ENCODE results near the gene MIXL1.

MIXL1 gene

DNA sequence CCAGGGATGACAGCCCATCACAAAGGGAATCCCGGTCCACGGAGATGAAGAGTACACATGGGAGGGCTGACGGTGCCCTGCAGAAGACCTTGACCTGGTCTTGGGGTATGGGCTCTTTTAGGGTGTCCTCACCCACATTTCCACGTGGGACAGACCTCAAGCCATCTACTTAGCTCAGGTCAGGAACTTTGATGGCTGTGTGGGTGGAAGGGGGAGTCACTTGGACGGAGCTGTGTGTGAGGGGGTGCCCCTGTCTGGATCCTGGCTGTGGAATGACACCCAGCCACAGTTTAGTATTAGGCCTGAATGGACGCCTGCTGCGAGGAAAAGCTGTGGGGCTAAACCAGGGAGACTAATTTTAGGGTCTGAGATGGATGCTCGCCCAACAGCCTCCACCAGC, 10.9 kb upstream of the MIXL1 start:
- no peaks in the 10 kb centered on the region for H3K9me3 ChIP-seq (ENCODE audit: control insufficient read depth, low read length)
- 88 to 93% methylated on average over 7 to 8 of the region's 8 CpGs for WGBS, 2 experiments (ENCODE audit: insufficient coverage in 2 of 2)
- peaks cover 14% of the 10 kb centered on the region for H3K4me1 ChIP-seq (ENCODE audit: control insufficient read depth, insufficient read depth, low read length, poor library complexity, severe bottlenecking)
- H3K27ac ChIP-seq (ENCODE audit: low read depth, low read length, severe bottlenecking) = no peak overlapping the region
- H3K36me3 ChIP-seq (ENCODE audit: control insufficient read depth, insufficient read depth, low read length) = no peaks in the 10 kb centered on the region
- no peak overlapping the region for H3K4me3 ChIP-seq (ENCODE audit: extremely low read depth, insufficient read depth, low read length, poor library complexity, severe bottlenecking)

DNA sequence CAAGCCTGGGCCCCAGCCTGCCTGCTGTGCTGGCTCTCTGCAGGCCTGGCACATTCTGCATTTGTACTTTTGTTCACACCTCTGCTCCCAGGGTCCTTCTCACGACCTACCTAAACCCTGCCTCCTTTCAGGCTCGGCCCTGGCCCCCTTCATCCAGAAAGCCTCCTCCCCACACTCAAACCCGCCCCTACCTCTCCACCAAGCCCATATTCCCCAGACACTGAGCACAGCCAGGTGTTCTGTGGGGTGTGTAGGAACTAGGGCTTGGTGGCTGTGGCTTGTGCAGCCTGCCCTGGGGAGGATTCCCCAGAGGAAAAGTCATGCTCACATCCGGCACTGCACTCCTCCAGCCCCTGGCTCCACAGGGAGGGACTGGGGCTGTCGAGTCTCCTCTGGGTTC, 8.2 kb upstream of the MIXL1 start:
- Histone ChIP-seq H3K4me1 (ENCODE audit: control insufficient read depth, insufficient read depth, low read length, poor library complexity, severe bottlenecking) (peaks cover 16% of the 10 kb centered on the region), H3K9me3 (ENCODE audit: control insufficient read depth, low read length) (no peaks in the 10 kb centered on the region), H3K36me3 (ENCODE audit: control insufficient read depth, insufficient read depth, low read length) (no peaks in the 10 kb centered on the region), H3K4me3 (ENCODE audit: extremely low read depth, insufficient read depth, low read length, poor library complexity, severe bottlenecking) (no peak overlapping the region), H3K27ac (ENCODE audit: low read depth, low read length, severe bottlenecking) (no peak overlapping the region)
- 31 to 46% methylated on average over 2 to 4 of the region's 5 CpGs for WGBS, 2 experiments (ENCODE audit: insufficient coverage in 2 of 2)

DNA sequence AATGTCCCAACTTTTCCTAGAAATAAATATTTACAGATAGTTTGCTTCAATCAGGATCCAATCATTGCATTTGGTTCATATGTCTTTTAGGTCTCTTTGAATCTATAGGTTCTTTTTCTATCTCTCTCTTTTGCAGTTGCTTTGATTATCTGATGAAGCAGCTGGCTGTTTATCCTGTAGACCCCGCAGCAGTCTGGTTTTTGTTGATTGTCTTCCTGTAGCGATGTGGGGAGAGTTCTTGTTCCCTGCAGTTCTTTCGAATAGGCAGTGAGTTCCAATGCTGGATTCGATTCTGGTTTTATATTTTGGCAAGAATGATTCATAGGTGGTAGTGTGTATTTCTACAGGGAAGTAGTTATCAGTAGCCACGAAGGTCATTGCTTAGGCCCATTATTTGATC, 7.4 kb upstream of the MIXL1 start:
- no peaks in the 10 kb centered on the region for H3K9me3 ChIP-seq (ENCODE audit: control insufficient read depth, low read length)
- 70% methylated on average over 2 of the region's 5 CpGs; no CpG with 5 or more reads in 1 of the 2 experiments for WGBS, 2 experiments (ENCODE audit: insufficient coverage in 2 of 2)
- H3K36me3 ChIP-seq (ENCODE audit: control insufficient read depth, insufficient read depth, low read length) = no peaks in the 10 kb centered on the region
- peak overlapping the region; percentile 69 for H3K27ac ChIP-seq (ENCODE audit: low read depth, low read length, severe bottlenecking)
- peaks cover 24% of the 10 kb centered on the region for H3K4me1 ChIP-seq (ENCODE audit: control insufficient read depth, insufficient read depth, low read length, poor library complexity, severe bottlenecking)
- H3K4me3 ChIP-seq (ENCODE audit: extremely low read depth, insufficient read depth, low read length, poor library complexity, severe bottlenecking) = no peak overlapping the region

DNA sequence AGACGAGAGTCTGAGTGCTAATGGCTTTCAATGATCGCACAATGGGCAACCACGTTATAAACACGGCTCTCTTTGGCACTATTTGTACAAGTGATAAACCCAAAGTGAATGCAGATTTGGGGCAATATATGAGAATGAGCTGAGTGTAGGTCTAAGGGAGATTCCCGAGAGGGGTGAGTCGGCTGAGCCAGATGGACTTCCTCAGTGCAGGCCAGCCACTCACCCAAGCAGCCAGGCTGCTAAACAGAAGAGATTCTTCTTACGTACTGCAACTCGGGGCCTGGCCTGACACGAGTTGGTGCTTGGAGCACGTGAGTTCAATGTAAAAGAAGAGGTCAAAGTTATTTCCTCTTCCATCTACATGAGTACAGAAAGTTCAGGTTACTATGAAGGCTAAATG, 6.2 kb upstream of the MIXL1 start:
- no peaks in the 10 kb centered on the region for H3K9me3 ChIP-seq (ENCODE audit: control insufficient read depth, low read length)
- peaks cover 26% of the 10 kb centered on the region for H3K4me1 ChIP-seq (ENCODE audit: control insufficient read depth, insufficient read depth, low read length, poor library complexity, severe bottlenecking)
- WGBS, 2 experiments (ENCODE audit: insufficient coverage in 2 of 2) = 90% methylated on average over 4 to 8 of the region's 10 CpGs
- no peak overlapping the region for H3K4me3 ChIP-seq (ENCODE audit: extremely low read depth, insufficient read depth, low read length, poor library complexity, severe bottlenecking)
- H3K36me3 ChIP-seq (ENCODE audit: control insufficient read depth, insufficient read depth, low read length) = no peaks in the 10 kb centered on the region
- no peak overlapping the region for H3K27ac ChIP-seq (ENCODE audit: low read depth, low read length, severe bottlenecking)

DNA sequence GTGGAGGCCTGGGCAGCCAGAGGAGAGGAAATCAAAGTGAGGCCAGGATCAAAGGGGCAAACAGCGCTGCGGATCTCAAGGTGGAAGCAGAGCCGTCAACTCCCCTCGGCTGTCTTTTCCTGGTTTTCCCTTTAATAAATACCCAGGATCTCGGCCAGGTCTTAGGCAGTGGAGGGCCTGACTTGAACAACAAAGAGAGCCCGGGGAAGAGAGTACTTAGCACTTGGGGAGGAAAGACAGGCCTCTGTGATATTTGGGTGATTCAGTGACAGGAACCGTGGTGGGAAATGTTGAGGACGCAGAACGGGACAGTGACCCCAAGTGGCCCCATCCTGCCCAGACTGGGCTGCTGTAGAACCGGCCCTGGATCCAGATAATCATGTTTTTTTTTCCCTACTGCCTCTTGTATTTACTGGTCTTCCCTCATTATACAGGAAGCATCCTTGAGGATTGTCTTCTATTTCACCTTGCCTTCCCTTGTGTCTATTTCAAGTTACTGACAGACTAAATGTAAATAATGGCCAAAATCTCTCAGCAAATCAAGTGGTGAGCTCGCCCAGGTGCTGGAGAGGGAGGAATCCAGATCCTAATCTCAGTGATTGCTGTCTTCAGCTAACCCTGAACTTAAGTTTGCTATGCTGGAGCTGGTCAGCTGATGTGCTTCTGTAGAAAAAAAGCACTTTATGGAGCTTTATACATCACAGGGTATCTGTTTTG, 2.8 kb upstream of the MIXL1 start:
- Histone ChIP-seq H3K9me3 (ENCODE audit: control insufficient read depth, low read length) (no peaks in the 10 kb centered on the region), H3K4me1 (ENCODE audit: control insufficient read depth, insufficient read depth, low read length, poor library complexity, severe bottlenecking) (peaks cover 23% of the 10 kb centered on the region), H3K36me3 (ENCODE audit: control insufficient read depth, insufficient read depth, low read length) (no peaks in the 10 kb centered on the region), H3K27ac (ENCODE audit: low read depth, low read length, severe bottlenecking) (peak overlapping the region; percentile 33), H3K4me3 (ENCODE audit: extremely low read depth, insufficient read depth, low read length, poor library complexity, severe bottlenecking) (no peak overlapping the region)
- 19 to 32% methylated on average over 10 to 11 of the region's 11 CpGs for WGBS, 2 experiments (ENCODE audit: insufficient coverage in 2 of 2)

DNA sequence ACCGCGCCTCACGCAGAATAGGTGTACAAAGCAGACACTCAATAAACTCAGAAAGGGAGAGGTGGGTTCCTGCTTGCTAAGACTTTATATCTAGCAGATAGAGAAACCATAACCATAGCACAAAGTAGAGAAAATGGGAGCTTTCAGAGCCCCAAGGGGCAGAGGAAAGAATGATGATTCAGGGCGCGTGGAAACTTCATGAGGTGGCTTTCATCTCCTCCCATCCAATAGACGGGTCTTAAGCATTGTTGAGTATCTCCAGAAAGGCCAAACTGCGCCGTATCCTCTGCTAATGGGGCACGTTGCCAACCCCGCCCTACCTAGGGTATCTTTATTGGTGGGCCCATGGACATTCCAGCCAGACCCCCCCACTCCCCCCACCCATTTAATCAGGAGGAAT, 778 bp upstream of the MIXL1 start:
- Histone ChIP-seq H3K36me3 (ENCODE audit: control insufficient read depth, insufficient read depth, low read length) (no peaks in the 10 kb centered on the region), H3K27ac (ENCODE audit: low read depth, low read length, severe bottlenecking) (no peak overlapping the region), H3K4me3 (ENCODE audit: extremely low read depth, insufficient read depth, low read length, poor library complexity, severe bottlenecking) (no peak overlapping the region), H3K4me1 (ENCODE audit: control insufficient read depth, insufficient read depth, low read length, poor library complexity, severe bottlenecking) (peaks cover 12% of the 10 kb centered on the region), H3K9me3 (ENCODE audit: control insufficient read depth, low read length) (no peaks in the 10 kb centered on the region)
- 88 to 93% methylated on average over 6 to 9 of the region's 10 CpGs for WGBS, 2 experiments (ENCODE audit: insufficient coverage in 2 of 2)

DNA sequence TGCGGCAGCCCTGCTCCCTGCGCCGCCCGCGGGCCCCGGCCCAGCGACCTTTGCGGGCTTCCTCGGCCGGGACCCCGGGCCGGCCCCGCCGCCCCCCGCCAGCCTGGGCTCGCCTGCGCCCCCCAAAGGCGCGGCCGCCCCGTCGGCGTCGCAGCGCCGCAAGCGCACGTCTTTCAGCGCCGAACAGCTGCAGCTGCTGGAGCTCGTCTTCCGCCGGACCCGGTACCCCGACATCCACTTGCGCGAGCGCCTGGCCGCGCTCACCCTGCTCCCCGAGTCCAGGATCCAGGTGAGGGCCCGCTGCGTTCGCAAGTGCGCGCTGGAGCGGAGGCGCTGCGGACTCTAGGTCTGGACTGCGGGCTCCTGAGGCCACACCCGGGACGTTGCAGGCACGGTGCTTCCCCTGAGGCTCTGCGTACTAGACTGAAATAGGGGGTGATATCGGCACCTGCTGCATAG, 351 bp downstream of the MIXL1 start:
- 0% methylated on average over 13 to 44 of the region's 55 CpGs for WGBS, 2 experiments (ENCODE audit: insufficient coverage in 2 of 2)

DNA sequence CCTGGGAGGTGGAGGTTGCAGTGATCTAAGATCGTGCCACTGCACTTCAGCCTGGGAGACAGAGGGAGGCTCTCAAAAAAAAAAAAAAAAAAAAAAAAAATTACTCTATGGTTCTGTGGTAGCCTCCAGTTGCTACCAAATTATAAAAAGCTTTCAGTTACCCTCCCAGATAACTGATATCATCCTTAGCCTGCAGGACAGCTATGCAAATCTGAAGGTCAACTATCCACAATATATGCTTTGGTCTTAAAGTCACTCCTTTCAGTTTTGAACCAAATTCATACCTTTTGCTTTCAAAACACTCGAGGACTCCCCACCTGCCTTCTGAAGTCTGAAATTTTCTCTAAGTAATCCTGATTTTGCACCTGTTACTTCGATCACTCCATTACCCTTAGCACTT, 3.1 kb downstream of the MIXL1 start:
- WGBS, 2 experiments (ENCODE audit: insufficient coverage in 2 of 2) = 100% methylated on average over 1 of the region's 3 CpGs; no CpG with 5 or more reads in 1 of the 2 experiments
- Histone ChIP-seq H3K27ac (ENCODE audit: low read depth, low read length, severe bottlenecking) (no peak overlapping the region), H3K4me3 (ENCODE audit: extremely low read depth, insufficient read depth, low read length, poor library complexity, severe bottlenecking) (no peak overlapping the region), H3K36me3 (ENCODE audit: control insufficient read depth, insufficient read depth, low read length) (peaks cover 10% of the 10 kb centered on the region), H3K4me1 (ENCODE audit: control insufficient read depth, insufficient read depth, low read length, poor library complexity, severe bottlenecking) (no peaks in the 10 kb centered on the region), H3K9me3 (ENCODE audit: control insufficient read depth, low read length) (no peaks in the 10 kb centered on the region)

More for the DNA sequence above, 351 bp downstream of the MIXL1 start:
- H3K9me3 ChIP-seq (ENCODE audit: control insufficient read depth, low read length) = no peaks in the 10 kb centered on the region
- no peak overlapping the region for H3K27ac ChIP-seq (ENCODE audit: low read depth, low read length, severe bottlenecking)
- H3K36me3 ChIP-seq (ENCODE audit: control insufficient read depth, insufficient read depth, low read length) = no peaks in the 10 kb centered on the region
- peak overlapping the region; percentile 53 for H3K4me3 ChIP-seq (ENCODE audit: extremely low read depth, insufficient read depth, low read length, poor library complexity, severe bottlenecking)
- peaks cover 12% of the 10 kb centered on the region for H3K4me1 ChIP-seq (ENCODE audit: control insufficient read depth, insufficient read depth, low read length, poor library complexity, severe bottlenecking)

DNA sequence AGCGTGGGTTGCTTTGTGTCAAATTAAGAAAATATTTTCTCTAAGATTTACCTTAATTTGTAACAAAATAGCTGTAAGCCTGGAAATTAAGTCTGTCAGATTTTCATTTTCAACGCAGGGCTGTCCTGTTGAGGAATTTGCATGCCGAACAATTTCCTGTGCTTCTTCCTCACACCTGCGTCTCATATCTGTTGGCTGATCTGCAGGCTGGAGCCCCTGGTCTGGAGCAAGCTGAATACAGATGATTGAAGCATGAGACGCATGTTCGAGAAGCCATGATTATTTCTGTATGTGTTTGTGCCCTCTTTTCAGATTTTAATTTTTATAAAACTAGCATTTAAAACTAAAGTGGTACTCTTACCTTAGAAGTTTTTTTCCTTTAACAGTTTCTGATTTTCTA, 9.8 kb downstream of the MIXL1 start:
- H3K9me3 ChIP-seq (ENCODE audit: control insufficient read depth, low read length) = no peaks in the 10 kb centered on the region
- H3K27ac ChIP-seq (ENCODE audit: low read depth, low read length, severe bottlenecking) = no peak overlapping the region
- H3K4me1 ChIP-seq (ENCODE audit: control insufficient read depth, insufficient read depth, low read length, poor library complexity, severe bottlenecking) = no peaks in the 10 kb centered on the region
- peaks cover 52% of the 10 kb centered on the region for H3K36me3 ChIP-seq (ENCODE audit: control insufficient read depth, insufficient read depth, low read length)
- 83 to 100% methylated on average over 2 of the region's 6 CpGs for WGBS, 2 experiments (ENCODE audit: insufficient coverage in 2 of 2)
- H3K4me3 ChIP-seq (ENCODE audit: extremely low read depth, insufficient read depth, low read length, poor library complexity, severe bottlenecking) = no peak overlapping the region

DNA sequence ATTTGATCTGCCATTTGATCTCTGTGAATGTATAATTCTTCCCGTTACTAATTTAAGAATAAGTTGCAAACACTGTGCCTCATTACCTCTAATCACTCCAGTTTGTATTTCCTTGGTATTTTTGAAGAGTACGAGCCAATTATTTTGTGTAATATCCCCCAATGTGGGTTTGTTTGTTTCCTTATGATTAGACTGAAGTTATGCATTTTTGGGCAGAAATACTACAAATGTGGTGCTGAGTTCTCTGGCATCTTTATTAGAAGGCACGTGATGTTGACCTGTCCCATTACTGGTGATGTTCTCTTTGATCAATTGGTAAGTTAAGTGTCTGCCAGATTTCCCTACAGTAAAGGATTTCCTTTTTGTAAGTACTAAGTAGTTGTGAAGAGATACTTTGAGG, 10.3 kb downstream of the MIXL1 start:
- H3K4me1 ChIP-seq (ENCODE audit: control insufficient read depth, insufficient read depth, low read length, poor library complexity, severe bottlenecking) = no peaks in the 10 kb centered on the region
- WGBS, 2 experiments (ENCODE audit: insufficient coverage in 2 of 2) = 71 to 83% methylated on average over 1 of the region's 3 CpGs
- H3K36me3 ChIP-seq (ENCODE audit: control insufficient read depth, insufficient read depth, low read length) = peaks cover 57% of the 10 kb centered on the region
- no peaks in the 10 kb centered on the region for H3K9me3 ChIP-seq (ENCODE audit: control insufficient read depth, low read length)
- H3K4me3 ChIP-seq (ENCODE audit: extremely low read depth, insufficient read depth, low read length, poor library complexity, severe bottlenecking) = no peak overlapping the region
- no peak overlapping the region for H3K27ac ChIP-seq (ENCODE audit: low read depth, low read length, severe bottlenecking)

DNA sequence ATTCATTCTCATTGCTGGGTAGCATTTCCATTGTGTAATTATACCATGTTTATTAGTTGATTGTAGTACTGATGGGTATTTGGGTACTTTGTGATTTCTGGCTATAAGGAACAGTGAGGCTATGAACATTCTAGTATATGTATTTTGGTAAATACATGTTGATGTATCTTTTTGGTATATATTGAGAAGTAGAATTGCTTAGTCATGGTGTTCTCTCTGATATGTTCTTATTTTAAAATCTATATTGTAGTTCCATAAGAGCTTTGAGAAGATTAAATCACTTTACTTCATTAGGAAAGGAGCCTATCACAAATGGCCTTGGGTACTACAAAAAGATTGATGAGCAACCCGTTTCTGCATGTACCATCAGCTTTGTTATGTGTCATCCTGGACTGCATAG, 13.4 kb downstream of the MIXL1 start:
- Histone ChIP-seq H3K4me3 (ENCODE audit: extremely low read depth, insufficient read depth, low read length, poor library complexity, severe bottlenecking) (no peak overlapping the region), H3K9me3 (ENCODE audit: control insufficient read depth, low read length) (no peaks in the 10 kb centered on the region), H3K4me1 (ENCODE audit: control insufficient read depth, insufficient read depth, low read length, poor library complexity, severe bottlenecking) (no peaks in the 10 kb centered on the region), H3K36me3 (ENCODE audit: control insufficient read depth, insufficient read depth, low read length) (peaks cover 61% of the 10 kb centered on the region), H3K27ac (ENCODE audit: low read depth, low read length, severe bottlenecking) (no peak overlapping the region)
- WGBS, 2 experiments (ENCODE audit: insufficient coverage in 2 of 2) = 100% methylated on average over 1 of the region's 1 CpG; no CpG with 5 or more reads in 1 of the 2 experiments

Data from mesodermal cell (in vitro differentiated cells).